Measurements from ENCODE around the gene ZSWIM6.

Gene ZSWIM6

DNA sequence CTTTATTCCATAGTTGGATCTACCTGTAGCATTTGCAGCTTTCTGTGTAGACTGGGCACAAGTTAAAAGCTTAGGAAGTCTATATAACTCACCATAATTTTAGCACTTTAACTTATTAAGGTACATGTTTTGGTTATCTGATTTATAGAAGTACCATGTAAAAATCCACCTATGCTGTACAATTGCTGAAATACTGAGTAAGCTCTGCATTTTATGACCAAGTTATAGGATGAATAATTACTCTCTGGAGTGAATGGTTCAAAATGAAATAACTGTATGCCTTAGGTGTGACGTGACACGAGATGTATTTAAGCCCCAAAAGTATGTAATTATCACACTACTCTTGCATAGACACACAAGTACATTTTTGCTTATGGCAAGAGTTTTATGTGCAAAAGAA lies 22.1 kb downstream of the ZSWIM6 start:
- TF ChIP-seq, protein P1, sequence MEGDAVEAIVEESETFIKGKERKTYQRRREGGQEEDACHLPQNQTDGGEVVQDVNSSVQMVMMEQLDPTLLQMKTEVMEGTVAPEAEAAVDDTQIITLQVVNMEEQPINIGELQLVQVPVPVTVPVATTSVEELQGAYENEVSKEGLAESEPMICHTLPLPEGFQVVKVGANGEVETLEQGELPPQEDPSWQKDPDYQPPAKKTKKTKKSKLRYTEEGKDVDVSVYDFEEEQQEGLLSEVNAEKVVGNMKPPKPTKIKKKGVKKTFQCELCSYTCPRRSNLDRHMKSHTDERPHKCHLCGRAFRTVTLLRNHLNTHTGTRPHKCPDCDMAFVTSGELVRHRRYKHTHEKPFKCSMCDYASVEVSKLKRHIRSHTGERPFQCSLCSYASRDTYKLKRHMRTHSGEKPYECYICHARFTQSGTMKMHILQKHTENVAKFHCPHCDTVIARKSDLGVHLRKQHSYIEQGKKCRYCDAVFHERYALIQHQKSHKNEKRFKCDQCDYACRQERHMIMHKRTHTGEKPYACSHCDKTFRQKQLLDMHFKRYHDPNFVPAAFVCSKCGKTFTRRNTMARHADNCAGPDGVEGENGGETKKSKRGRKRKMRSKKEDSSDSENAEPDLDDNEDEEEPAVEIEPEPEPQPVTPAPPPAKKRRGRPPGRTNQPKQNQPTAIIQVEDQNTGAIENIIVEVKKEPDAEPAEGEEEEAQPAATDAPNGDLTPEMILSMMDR (IDR thresholded peaks at IDR 0.05; ENCODE audit: insufficient read depth, low read length, missing control alignments), result no peak
- no peak overlapping the region for H3K4me3 ChIP-seq (ENCODE audit: low read depth, low read length)
- CTCF ChIA-PET, result interaction anchor here (1.5 kb wide), 1 partner anchor 304 kb away, joined by 3 read pairs; no protein-coding TSS in a partner anchor
- no peak for DNase-seq (ENCODE audit: low read depth, low spot score)
- POLR2A ChIA-PET, result no interaction called here

GRCh38 chr5:61357745-61358144 lies 25.7 kb downstream of the ZSWIM6 start:
- CTCF ChIA-PET, result interaction anchor here (1.1 to 1.6 kb wide), 3 partner anchors 11 to 26 kb away, joined by 3 to 5 read pairs (median 4); partner anchors contain the start of gene ZSWIM6
- no peak for DNase-seq (ENCODE audit: low read depth, low spot score)
- no peak overlapping the region for H3K4me3 ChIP-seq (ENCODE audit: low read depth, low read length)
- POLR2A ChIA-PET, result no interaction called here
- TF ChIP-seq, protein P1 (IDR thresholded peaks at IDR 0.05; ENCODE audit: insufficient read depth, low read length, missing control alignments), result peak; percentile 9

GRCh38 chr5:61362796-61363368 lies 30.8 kb downstream of the ZSWIM6 start:
- ChIA-PET POLR2A (no interaction called here), CTCF (interaction anchor here (0.9 to 1.2 kb wide), 3 partner anchors 15 to 295 kb away, joined by 3 read pairs; no protein-coding TSS in a partner anchor)
- DNase-seq (ENCODE audit: low read depth, low spot score), result no peak

DNA sequence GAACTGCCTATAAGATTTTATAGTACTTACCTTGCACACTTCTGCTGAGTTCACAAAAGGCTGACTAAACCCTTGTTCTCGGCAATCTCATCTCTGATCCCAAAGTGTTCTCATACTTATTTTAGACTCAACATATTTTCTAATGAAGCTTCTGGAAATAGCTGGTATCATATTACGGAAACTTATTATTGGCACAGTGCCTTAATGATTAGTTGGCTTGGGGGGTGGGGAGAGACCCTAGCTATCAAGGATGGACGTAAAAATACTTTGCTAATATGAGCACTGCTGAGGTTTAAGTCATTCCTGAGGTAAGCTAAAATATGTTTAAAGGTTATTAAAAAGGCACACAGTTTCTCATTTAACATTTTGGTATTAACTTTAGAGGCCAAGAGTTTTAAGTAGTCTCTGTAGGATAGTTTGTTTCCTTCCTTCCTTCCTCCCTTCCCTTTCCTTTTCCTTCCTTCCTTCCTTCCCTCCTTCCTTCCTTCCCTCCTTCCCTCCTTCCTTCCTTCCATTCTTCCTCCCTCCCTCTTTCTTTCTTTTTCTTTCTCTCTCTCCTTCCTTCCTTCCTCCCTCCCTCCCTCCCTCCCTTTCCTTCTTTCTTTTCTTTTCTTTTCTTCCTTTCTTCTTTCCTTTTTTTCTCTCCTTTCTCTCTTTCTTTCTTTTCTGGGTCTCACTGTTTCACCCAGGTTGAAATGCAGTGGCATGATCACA lies 31.5 kb downstream of the ZSWIM6 start:
- no peak overlapping the region for H3K4me3 ChIP-seq (ENCODE audit: low read depth, low read length)
- DNase-seq (ENCODE audit: low read depth, low spot score), result no peak
- ChIA-PET POLR2A (no interaction called here), CTCF (interaction anchor here (0.9 to 1.1 kb wide), 3 partner anchors 14 to 295 kb away, joined by 3 read pairs; no protein-coding TSS in a partner anchor)
- TF ChIP-seq, protein P1 (IDR thresholded peaks at IDR 0.05; ENCODE audit: insufficient read depth, low read length, missing control alignments), result no peak

More at GRCh38 chr5:61362796-61363368, 30.8 kb downstream of the ZSWIM6 start:
- no peak overlapping the region for H3K4me3 ChIP-seq (ENCODE audit: low read depth, low read length)
- TF ChIP-seq, protein P1 (IDR thresholded peaks at IDR 0.05; ENCODE audit: insufficient read depth, low read length, missing control alignments), result peak; percentile 31

DNA sequence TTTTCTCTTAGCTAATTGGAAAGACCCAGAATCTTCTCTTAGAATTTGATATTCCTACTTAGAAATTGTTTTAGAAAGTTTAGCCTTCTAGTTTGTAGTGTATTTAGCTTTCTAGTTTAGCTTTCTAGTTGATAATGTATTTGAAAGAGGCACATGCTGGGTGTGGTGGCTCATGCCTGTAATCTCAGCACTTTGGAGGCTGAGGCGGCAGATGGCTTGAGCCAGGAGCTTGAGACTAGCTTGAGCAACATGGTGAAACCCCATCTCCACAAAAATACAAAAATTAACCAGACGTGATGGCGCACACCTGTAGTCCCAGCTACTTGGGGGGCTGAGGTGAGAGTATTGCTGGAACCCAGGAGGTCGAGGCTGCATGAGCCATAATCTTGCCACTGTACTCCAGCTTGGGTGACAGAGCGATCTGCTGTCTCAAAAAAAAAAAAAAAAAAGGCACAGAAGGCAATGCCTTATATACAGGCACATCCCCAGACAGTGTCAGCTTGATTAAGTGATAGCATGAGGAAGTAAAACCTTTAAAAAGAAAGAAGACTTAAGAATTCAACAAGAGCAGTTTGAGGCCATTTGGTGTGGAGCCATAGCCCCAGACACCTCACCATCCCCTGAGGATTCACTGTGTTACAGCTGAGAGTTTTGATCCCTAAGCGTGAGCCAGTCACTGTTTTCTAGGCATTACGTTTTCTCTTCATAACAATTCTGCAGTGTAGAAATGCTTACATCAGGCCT lies 34.6 kb downstream of the ZSWIM6 start:
- TF ChIP-seq, protein P1 (IDR thresholded peaks at IDR 0.05; ENCODE audit: insufficient read depth, low read length, missing control alignments), result no peak
- DNase-seq (ENCODE audit: low read depth, low spot score), result no peak
- CTCF ChIA-PET, result no interaction called here
- H3K4me3 ChIP-seq (ENCODE audit: low read depth, low read length), result no peak overlapping the region
- POLR2A ChIA-PET, result interaction anchor here (0.6 kb wide), 1 partner anchor 263 kb away, joined by 3 read pairs; no protein-coding TSS in a partner anchor

- no peak for DNase-seq (ENCODE audit: low read depth, low spot score)
- CTCF ChIA-PET, result interaction anchor here (1.3 kb wide), 1 partner anchor 288 kb away, joined by 4 read pairs; no protein-coding TSS in a partner anchor
- H3K4me3 ChIP-seq (ENCODE audit: low read depth, low read length), result no peak overlapping the region
- TF ChIP-seq, protein P1 (IDR thresholded peaks at IDR 0.05; ENCODE audit: insufficient read depth, low read length, missing control alignments), result no peak
- POLR2A ChIA-PET, result no interaction called here
Observed at GRCh38 chr5:61370506-61370905, 38.4 kb downstream of the ZSWIM6 start.

Data from AG04449 (cell line).